Muscle layer of duodenum (tissue), 2 donors: ENCODE data around the gene HSD17B10.
A peak's percentile ranks its signal among the peaks of the same experiment; 100 is the strongest.

Experiments used
- H3K27ac ChIP-seq: one replicate; pipeline ENCODE4 v1.7.0; 2013; ENCODE audit warnings: mild to moderate bottlenecking, low read length
- H3K27me3 ChIP-seq: one replicate; pipeline ENCODE4 v1.7.0; 2013; ENCODE audit warnings: low read depth, mild to moderate bottlenecking, control low read depth, low read length
- H3K36me3 ChIP-seq, 2 donors: one replicate each; pipeline ENCODE4 v1.7.0; 2013; ENCODE audit warnings: low read length in 2 of 2, control low read depth in 1 of 2, mild to moderate bottlenecking in 1 of 2; ENCODE audit not compliant: insufficient read depth in 2 of 2, control insufficient read depth in 1 of 2
- H3K4me1 ChIP-seq, 2 donors: one replicate each; pipeline ENCODE4 v1.7.0; 2013; ENCODE audit warnings: low read length in 2 of 2, mild to moderate bottlenecking in 2 of 2, control low read depth in 1 of 2, moderate library complexity in 1 of 2; ENCODE audit not compliant: insufficient read depth in 2 of 2, control insufficient read depth in 1 of 2
- H3K4me3 ChIP-seq, 2 donors: one replicate each; pipeline ENCODE4 v1.7.0; 2013; ENCODE audit warnings: low read length in 2 of 2, low read depth in 1 of 2, mild to moderate bottlenecking in 1 of 2
- H3K9me3 ChIP-seq, 2 donors: one replicate each; pipeline ENCODE4 v1.7.0; 2013; ENCODE audit warnings: low read length in 2 of 2, control low read depth in 1 of 2, mild to moderate bottlenecking in 1 of 2; ENCODE audit not compliant: control insufficient read depth in 1 of 2
- donor health status: healthy.

Gene HSD17B10

DNA sequence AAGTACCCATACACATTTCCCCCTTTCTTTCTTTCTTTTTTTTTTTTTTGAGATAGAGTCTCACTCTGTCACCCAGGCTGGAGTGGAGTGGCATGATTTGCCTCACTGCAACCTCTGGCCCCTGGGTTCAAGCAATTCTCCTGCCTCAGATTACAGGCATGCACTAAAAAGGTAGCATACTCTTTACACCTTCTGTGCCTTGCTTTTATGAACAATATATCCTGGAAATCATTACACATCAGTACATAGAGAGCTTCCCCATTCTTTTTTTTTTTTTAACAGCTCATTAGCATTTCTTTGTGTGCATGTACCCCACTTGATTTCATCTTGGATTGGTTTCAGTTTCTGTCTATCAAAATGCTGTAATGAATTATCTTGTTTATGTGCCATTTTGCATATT, 18.6 kb upstream of the HSD17B10 start:
- Histone ChIP-seq H3K4me1 (no peaks in the 10 kb centered on the region), H3K27me3 (no peaks in the 10 kb centered on the region), H3K4me3 (no peak overlapping the region), H3K36me3 (no peaks in the 10 kb centered on the region), H3K27ac (no peak overlapping the region), H3K9me3 (no peaks in the 10 kb centered on the region)

DNA sequence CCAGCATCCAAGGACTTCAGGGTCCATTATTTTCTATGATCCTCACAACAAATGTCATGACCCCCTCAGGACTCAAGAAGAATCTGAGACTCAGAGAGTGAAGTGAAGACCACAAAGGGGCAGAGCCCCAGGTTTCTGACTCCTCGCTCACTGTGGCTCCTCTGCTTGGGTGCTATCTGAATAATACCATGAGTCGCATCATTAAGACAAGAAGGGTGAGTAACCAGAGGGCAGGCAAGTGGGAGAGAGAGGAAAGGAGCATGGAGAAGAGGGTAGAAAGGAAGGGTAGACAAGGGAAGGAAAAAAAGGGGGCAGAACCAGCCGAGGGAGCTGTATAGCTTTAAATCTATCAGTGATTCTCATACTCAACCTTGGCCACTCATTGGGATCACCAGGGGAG, 15.5 kb upstream of the HSD17B10 start:
- Histone ChIP-seq H3K36me3 (no peaks in the 10 kb centered on the region), H3K27me3 (no peaks in the 10 kb centered on the region), H3K27ac (no peak overlapping the region), H3K9me3 (no peaks in the 10 kb centered on the region), H3K4me1 (no peaks in the 10 kb centered on the region), H3K4me3 (no peak overlapping the region)

DNA sequence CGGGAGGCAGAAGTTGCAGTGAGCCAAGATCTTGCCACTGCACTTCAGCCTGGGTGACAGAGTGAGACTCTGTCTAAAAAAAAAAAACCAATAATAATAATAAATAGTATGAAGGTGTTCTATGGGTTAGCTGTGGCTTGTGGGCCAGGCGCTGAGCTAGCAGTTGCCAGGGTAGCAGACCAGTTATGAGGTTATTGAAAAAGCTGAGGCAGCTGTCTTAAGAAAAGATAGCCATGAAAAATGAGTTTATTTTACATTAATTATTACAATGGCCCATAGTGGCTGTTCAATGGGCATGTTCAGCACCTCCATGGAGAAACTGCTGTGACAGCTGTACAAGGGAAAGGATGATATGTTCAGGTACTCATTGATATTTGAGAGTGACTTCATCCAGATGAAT, 13.3 kb upstream of the HSD17B10 start:
- H3K4me3 ChIP-seq: no peak overlapping the region
- H3K27ac ChIP-seq: no peak overlapping the region
- no peaks in the 10 kb centered on the region for H3K9me3 ChIP-seq
- H3K4me1 ChIP-seq: no peaks in the 10 kb centered on the region
- no peaks in the 10 kb centered on the region for H3K27me3 ChIP-seq
- H3K36me3 ChIP-seq: no peaks in the 10 kb centered on the region

DNA sequence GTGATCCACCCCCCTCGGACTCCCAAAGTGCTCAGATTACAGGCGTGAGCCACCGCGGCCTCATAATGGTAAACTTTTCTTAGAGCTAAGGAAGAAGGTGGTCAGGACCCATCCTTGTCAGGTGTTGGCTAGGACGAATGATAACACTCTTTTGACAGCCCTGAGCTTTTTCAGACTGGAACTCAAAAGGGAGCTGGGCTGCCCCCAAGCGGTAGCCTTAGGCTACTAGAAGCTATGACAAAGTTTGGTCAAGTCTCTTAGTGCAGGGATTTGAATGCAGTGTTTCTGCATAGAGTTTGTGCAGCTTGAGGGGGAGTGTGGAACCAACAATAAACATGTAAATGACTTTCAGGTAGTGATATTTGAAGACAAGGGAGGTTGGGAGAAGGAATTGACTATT, 11.8 kb upstream of the HSD17B10 start:
- H3K36me3 ChIP-seq: no peaks in the 10 kb centered on the region
- H3K27me3 ChIP-seq: no peaks in the 10 kb centered on the region
- H3K4me3 ChIP-seq: no peak overlapping the region
- peaks cover 0 to 3% of the 10 kb centered on the region in 2 donors for H3K4me1 ChIP-seq
- H3K27ac ChIP-seq: no peak overlapping the region
- no peaks in the 10 kb centered on the region for H3K9me3 ChIP-seq

DNA sequence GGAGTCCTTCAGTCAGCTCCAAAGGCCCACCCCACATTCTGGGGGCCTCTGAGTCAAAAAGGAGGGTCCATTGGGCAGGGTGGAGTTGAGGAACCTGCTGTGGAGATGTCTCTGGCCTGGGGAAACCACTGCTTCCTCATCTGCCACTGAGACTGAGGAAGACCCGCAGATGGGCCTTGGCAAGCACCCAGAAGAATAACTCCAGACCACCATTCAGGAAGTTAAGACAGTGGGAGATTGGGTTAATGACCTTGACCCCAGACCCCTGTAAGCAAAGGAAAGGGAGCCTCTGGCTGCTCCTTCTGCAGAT, 8.1 kb upstream of the HSD17B10 start:
- Histone ChIP-seq H3K27me3 (no peaks in the 10 kb centered on the region), H3K9me3 (no peaks in the 10 kb centered on the region), H3K4me1 (peaks cover 0 to 4% of the 10 kb centered on the region in 2 donors), H3K36me3 (no peaks in the 10 kb centered on the region), H3K4me3 (peak overlapping the region in 1 of 2 donors; percentile 59), H3K27ac (no peak overlapping the region)

DNA sequence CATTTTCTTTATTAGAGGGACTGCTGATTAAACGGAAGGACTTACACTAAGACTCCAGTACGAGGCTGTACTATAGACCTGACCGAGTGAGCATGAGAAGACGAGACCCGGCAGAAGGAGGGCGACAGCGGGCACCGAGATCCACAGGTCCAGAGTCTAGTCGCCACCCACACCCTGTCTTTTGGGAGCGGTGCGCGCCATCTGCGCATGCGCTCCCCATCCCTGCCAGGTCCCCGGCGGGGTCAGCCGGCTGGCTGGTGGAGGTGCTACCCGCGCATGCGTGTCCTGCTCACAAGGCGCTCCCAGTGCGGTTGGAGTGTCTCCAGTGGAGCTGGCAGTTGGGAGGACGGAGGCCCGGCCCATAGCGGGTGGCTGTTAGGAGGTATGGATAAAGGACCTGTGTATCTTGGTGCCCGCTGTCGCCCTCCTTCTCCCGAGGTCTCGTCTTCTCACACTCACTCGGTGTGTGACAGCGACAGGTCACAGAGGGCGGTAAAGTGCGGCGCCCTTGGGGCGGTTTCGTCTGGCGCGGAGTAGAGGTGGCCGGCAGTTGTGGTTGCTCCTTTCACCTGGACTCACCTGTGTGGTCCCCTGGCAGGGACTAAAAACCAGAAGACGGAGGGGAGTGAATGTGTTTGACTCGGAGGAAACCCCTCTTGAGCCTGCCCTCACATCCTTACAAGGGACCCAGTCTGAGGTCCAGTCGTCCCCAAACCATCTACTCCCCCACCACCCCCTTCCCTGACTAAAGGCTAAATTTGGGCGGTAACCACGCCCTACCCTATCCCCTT, 7.6 kb upstream of the HSD17B10 start:
- Histone ChIP-seq H3K4me3 (peak overlapping the region; percentile 59), H3K4me1 (peaks cover 0 to 4% of the 10 kb centered on the region in 2 donors), H3K9me3 (no peaks in the 10 kb centered on the region), H3K27me3 (no peaks in the 10 kb centered on the region), H3K36me3 (no peaks in the 10 kb centered on the region), H3K27ac (no peak overlapping the region)

DNA sequence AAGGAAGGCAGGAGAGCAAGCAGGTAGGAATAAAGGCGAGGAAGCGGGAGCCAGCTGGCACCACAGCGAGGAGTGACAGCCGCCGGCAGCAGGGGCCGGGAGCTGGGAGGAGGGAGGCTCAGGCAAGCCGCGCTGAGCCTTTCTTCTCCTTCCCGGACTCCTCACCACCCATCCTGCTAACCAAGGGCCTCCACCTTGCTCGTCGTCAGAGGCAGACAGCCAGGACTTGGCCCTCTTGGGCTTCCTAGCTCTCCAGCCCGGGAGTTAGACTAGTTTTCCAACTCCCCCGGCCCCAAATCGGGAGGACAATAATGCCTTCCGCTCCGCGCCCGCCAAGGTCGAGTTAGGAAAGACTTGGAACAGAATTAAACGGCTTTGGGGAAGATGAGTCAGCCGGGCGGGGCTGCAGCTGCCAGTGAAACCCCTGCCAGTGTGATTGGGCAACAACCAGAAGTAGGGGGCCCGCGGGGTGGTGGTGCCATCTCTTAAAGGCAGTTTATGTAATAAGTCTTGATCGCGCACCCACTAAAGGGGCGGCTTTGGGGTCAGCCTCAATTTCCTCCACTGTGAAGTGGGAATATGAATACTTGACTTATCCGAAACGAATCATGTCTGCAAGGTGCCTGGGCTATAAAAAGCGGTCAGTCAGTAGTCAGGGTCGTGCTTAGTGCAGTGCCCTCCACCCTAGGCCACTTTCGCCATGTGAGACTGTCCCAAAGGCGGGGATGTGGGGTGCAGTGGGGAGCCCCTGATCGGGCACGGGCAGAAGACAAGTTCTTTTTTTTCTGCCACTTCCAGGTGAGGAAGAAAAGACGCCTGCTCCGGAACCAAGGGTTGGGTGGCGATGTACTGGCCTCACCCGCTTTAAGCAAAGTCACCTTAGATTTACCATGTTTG, 6.7 kb upstream of the HSD17B10 start:
- Histone ChIP-seq H3K4me1 (peaks cover 0 to 4% of the 10 kb centered on the region in 2 donors), H3K9me3 (no peaks in the 10 kb centered on the region), H3K27me3 (no peaks in the 10 kb centered on the region), H3K4me3 (peak overlapping the region; percentile 59), H3K36me3 (no peaks in the 10 kb centered on the region), H3K27ac (peak overlapping the region; percentile 23)

DNA sequence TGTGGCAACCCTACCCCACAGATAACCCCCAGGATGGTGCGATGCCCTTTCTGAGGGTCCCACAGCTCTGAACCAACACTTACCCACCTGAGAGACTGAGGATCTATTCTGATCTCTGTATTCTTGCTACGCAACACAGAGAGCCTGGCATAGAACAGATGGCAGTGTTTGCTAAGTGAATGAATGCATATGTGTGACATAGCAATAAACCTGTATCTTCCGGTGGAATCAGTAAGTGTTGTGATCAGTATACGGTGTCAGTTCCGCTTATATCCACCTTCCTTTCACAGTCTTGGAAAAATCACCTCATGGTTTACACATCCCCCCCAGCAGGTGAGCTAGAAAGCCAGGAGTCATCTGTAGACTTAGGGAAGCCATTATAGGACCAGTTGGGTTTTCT, 5.9 kb upstream of the HSD17B10 start:
- Histone ChIP-seq H3K4me1 (peaks cover 0 to 4% of the 10 kb centered on the region in 2 donors), H3K9me3 (no peaks in the 10 kb centered on the region), H3K27me3 (no peaks in the 10 kb centered on the region), H3K27ac (peak overlapping the region; percentile 14), H3K36me3 (no peaks in the 10 kb centered on the region), H3K4me3 (peak overlapping the region in 1 of 2 donors; percentile 16)

DNA sequence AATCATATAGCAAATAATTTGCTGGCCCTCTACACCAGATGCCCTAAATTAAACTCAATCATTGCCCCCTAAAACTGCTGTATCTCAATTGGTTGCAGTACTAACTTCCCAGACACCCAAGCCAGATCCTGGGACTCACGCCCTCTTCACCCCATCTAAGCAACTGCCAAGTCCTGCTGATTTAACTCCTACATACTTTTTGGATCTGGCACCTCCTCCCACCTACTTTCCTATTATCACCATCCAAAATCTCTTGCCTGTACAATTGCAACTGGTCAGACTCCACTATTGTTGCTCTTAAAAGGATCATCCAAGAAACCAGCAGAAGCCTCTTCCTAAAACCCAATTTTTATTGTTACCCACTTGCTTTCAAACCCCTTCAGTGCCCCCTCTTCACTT, 4.7 kb upstream of the HSD17B10 start:
- Histone ChIP-seq H3K9me3 (no peaks in the 10 kb centered on the region), H3K4me3 (no peak overlapping the region), H3K36me3 (no peaks in the 10 kb centered on the region), H3K27me3 (no peaks in the 10 kb centered on the region), H3K4me1 (peaks cover 0 to 8% of the 10 kb centered on the region in 2 donors), H3K27ac (no peak overlapping the region)

DNA sequence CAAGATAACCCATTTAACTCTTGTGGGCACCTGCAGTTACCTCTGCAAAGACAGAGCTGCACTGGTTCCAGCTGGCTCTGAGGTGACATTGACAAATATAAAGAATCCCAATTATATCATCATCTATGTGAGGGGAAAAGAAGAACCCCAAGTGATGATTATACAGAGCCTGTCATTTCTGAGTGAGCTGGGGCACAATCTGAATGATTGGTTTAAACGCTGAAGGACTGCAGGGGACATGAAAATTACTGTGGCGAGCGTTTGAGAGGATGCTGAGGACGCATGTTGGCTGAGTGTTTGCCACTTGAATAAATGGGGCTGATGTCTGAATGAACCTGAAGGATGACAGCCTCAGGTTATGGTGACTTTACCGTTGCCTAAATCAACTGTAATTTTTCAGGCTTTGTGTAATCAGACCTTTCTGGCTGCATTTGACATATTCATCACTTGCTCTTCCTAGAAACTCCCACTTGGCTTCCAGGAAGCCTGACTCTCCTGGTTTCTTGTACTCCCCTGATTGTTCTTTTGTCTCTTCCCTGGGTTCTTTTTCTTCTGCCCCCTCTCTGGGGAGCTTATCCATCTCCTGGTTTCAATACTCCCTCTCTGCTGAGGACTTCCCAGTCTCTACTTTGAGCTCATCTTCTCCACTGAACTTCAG, 4.1 kb upstream of the HSD17B10 start:
- Histone ChIP-seq H3K27me3 (no peaks in the 10 kb centered on the region), H3K27ac (no peak overlapping the region), H3K4me1 (peaks cover 0 to 8% of the 10 kb centered on the region in 2 donors)

DNA sequence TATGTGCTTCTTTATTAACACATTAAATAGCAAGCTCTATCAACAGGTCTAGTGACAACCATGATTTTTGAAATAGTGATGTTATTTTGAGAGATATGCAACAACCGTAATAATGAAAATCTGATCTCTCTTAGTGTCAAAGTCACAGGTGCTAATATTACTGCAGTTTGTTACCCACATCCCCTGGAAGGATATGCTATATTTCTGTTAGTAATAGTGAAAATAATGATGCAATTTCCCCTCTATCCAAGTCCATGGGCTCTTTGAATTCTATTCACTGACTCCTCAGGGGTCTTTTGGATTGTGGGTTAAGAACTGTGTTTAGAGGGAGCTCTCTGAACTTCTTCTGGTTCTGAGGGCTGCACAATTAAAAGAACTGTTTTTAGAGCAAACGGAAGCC, 3.0 kb upstream of the HSD17B10 start:
- H3K9me3 ChIP-seq: no peaks in the 10 kb centered on the region
- H3K27me3 ChIP-seq: no peaks in the 10 kb centered on the region
- H3K27ac ChIP-seq: no peak overlapping the region
- peaks cover 0 to 8% of the 10 kb centered on the region in 2 donors for H3K4me1 ChIP-seq
- no peak overlapping the region for H3K4me3 ChIP-seq
- no peaks in the 10 kb centered on the region for H3K36me3 ChIP-seq

More for the DNA sequence above, 4.1 kb upstream of the HSD17B10 start:
- Histone ChIP-seq H3K4me3 (no peak overlapping the region), H3K9me3 (no peaks in the 10 kb centered on the region), H3K36me3 (no peaks in the 10 kb centered on the region)
